Stimulated activated effector memory CD8-positive, alpha-beta T cell treated with anti-CD3 and anti-CD28 coated beads, Interleukin-12 subunit alpha, Interleukin-12 subunit beta, amount 100 ng/mL, for 72 hours (primary cell): ENCODE measurements around the gene LSM12.

ENCODE experiments used
- ATAC-seq: fragments of 150-1000 bp; cut with Tn5 transposase; 2 replicates; pipeline ENCODE4 v1.10.0; 2021
- DNase-seq, 2 donors: peaks; one replicate each; pipeline ENCODE4 v3.0.0; 2021 to 2022; ENCODE audit warnings: low spot score in 2 of 2
- H3K27ac Mint-ChIP-seq: one replicate; pipeline ENCODE4 v1.8.0; 2022; ENCODE audit warnings: mild to moderate bottlenecking, mixed read lengths
- H3K36me3 Mint-ChIP-seq: one replicate; pipeline ENCODE4 v1.8.0; 2022; ENCODE audit warnings: mild to moderate bottlenecking, mixed read lengths
- H3K4me1 Mint-ChIP-seq: one replicate; pipeline ENCODE4 v1.8.0; 2022; ENCODE audit warnings: mixed read lengths
- H3K4me3 Mint-ChIP-seq: one replicate; pipeline ENCODE4 v1.8.0; 2022; ENCODE audit warnings: mild to moderate bottlenecking, mixed read lengths
- H3K9me3 Mint-ChIP-seq: one replicate; pipeline ENCODE4 v1.8.0; 2022; ENCODE audit warnings: mixed read lengths

The LSM12 gene

DNA sequence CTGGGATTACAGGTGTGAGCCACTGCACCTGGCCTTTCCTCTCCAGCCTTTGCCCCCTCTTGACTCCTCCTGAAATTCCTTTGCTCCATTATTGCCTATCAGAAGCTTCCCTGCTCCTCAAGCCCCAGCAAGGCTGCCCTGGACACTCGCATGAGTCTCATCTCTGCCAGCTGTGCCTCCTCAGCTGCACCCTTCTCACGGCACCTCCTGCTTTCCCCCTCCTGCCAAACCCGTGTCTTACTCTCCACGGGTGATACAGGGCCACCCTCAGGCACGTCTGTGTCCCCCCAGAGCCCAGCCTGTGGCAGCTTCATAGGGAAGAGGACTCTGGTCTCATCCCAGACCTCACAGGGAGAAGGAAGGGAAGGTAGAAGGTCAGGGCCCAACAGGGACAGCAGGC lies 19.4 kb upstream of the LSM12 start:
- Mint-ChIP-seq H3K36me3 (peaks cover 54% of the 10 kb centered on the region), H3K27ac (peak overlapping the region; percentile 92), H3K9me3 (no peaks in the 10 kb centered on the region)

DNA sequence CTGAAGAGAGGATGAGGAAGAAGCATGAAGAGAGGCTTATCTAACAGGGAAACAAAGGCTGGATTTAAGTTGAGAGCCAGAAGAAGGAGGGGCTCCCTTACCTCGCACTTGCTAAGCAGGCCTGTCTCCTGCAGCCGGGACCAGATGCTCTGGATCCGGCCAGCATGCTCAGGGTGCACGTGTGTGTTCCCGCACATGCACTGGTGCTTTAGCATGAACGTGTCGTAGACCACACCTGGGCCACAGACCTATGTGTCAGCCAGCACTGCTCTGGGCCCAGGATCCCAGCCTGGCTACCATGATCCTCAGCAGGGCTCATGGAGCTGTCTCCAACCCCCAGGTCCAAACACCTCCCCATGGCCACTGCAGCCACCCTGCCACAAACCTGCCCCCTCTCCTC lies 18.4 kb upstream of the LSM12 start:
- H3K27ac Mint-ChIP-seq: peak overlapping the region; percentile 68
- H3K4me3 Mint-ChIP-seq: no peak overlapping the region
- peaks cover 45% of the 10 kb centered on the region for H3K4me1 Mint-ChIP-seq
- H3K9me3 Mint-ChIP-seq: no peaks in the 10 kb centered on the region
- DNase-seq (no peak), ATAC-seq (no peak)
- H3K36me3 Mint-ChIP-seq: peaks cover 63% of the 10 kb centered on the region

More for the DNA sequence above, 19.4 kb upstream of the LSM12 start:
- Mint-ChIP-seq H3K4me3 (no peak overlapping the region), H3K4me1 (peaks cover 40% of the 10 kb centered on the region)
- DNase-seq: no peak
- no peak for ATAC-seq

DNA sequence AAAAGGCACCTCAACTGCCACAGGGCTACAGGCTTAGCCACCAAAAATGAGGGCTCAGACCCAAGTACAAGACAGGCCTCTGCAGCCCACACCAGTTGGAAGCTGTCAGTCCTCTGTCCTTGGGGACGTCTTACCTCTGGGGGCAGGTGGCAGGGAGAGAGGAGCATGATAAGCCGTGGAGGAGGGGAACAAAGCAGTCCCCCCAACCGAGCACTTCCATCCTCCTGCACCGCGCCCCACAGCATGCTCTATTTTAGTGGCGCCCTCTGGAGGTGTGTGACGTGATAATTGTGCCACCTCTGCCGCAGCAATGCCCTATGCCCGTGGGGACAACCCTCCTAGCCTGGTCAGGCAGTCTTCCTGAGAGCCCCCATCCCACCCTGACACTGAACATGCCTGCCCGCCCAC lies 17.7 kb upstream of the LSM12 start:
- peaks cover 71% of the 10 kb centered on the region for H3K36me3 Mint-ChIP-seq
- no peak overlapping the region for H3K27ac Mint-ChIP-seq
- DNase-seq: no peak
- no peak for ATAC-seq
- no peak overlapping the region for H3K4me3 Mint-ChIP-seq
- peaks cover 45% of the 10 kb centered on the region for H3K4me1 Mint-ChIP-seq
- H3K9me3 Mint-ChIP-seq: no peaks in the 10 kb centered on the region

DNA sequence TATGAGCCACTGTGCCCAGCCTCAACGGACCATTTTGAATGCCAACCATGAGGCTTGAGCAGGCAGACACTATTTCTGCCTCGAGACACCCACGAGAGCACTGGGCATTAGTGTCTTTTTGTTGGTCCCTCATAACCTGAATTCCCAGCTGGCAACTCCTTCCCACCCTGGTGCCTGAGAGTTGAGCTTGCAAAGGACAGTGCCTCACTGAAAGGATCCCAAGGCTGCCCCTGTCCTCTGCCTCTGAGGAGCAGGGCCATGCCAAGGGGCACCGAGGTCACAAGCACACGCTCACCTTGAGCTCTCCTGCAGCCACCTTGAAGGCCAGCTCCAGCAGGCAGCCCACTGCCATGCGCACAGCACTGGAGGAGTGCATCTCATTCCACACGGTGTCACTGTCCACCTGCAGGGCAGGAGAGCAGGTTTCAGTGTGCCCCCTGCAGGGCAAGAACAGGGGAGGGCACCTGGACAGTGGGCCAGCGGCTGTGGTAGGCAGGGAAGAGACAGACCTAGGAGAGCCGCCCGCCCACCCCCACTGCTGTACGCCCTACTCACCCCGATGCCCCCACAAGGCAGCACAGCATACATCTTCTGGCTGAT lies 16.9 kb upstream of the LSM12 start:
- H3K36me3 Mint-ChIP-seq: peaks cover 69% of the 10 kb centered on the region
- DNase-seq: no peak

DNA sequence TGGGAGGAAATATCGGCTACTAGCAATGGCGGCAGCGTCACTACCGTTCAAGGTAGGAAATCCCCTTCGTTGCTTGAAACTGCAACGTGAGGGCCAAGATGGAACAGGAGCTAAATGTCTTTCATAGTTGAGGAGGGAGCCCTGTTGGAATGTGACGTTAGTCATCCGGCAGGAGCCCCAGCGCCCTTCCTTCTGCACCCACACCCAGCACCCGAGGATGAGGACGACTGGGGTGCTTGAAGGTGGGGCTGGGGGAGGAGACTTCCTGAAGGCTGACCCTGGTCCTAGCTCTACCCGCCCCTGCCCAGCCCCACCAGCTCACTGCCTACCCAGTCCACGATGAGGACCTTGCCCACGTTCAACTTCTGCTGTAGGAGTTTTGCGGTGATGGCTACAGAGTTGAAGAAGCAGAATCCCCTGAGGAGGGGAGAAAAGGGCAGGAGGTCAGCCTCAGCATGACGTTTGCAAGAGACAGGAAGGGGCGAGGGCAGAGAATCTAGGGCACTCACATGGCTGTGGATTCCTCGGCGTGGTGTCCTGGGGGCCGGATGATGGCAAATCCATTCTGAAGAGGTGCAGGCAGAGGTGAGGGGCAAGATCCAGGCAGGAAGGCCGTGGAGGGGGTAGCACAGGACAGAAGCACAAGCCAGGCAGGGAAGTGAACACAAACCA lies 15.9 kb upstream of the LSM12 start:
- ATAC-seq: no peak
- no peaks in the 10 kb centered on the region for H3K9me3 Mint-ChIP-seq
- peaks cover 30% of the 10 kb centered on the region for H3K4me1 Mint-ChIP-seq
- peak overlapping the region; percentile 40 for H3K4me3 Mint-ChIP-seq
- peaks cover 70% of the 10 kb centered on the region for H3K36me3 Mint-ChIP-seq
- peak overlapping the region; percentile 88 for H3K27ac Mint-ChIP-seq
- no peak for DNase-seq

More for the DNA sequence above, 16.9 kb upstream of the LSM12 start:
- H3K27ac Mint-ChIP-seq: peak overlapping the region; percentile 88
- H3K4me1 Mint-ChIP-seq: peaks cover 39% of the 10 kb centered on the region
- H3K9me3 Mint-ChIP-seq: no peaks in the 10 kb centered on the region
- ATAC-seq: no peak
- no peak overlapping the region for H3K4me3 Mint-ChIP-seq

DNA sequence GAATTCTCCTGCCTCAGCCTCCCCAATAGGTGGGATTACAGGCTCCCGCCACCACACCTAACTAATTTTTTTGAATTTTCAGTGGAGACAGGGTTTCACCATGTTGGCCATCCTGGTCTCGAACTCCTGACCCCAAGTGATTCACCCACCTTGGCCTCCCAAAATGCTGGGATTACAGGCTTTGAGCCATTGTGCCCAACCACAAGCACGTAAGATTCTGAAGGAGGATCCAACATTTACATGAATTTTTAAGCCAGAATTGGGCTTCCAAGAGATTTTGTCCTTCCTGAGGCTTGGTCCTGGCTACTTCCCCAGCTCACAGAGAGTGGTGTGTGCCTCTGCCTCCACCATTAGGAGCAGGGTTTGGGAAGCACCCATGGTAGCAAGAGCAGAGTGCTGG lies 15.2 kb upstream of the LSM12 start:
- ATAC-seq (no peak), DNase-seq (no peak)
- Mint-ChIP-seq H3K36me3 (peaks cover 67% of the 10 kb centered on the region), H3K4me3 (no peak overlapping the region), H3K9me3 (no peaks in the 10 kb centered on the region), H3K4me1 (peaks cover 23% of the 10 kb centered on the region), H3K27ac (peak overlapping the region; percentile 88)

DNA sequence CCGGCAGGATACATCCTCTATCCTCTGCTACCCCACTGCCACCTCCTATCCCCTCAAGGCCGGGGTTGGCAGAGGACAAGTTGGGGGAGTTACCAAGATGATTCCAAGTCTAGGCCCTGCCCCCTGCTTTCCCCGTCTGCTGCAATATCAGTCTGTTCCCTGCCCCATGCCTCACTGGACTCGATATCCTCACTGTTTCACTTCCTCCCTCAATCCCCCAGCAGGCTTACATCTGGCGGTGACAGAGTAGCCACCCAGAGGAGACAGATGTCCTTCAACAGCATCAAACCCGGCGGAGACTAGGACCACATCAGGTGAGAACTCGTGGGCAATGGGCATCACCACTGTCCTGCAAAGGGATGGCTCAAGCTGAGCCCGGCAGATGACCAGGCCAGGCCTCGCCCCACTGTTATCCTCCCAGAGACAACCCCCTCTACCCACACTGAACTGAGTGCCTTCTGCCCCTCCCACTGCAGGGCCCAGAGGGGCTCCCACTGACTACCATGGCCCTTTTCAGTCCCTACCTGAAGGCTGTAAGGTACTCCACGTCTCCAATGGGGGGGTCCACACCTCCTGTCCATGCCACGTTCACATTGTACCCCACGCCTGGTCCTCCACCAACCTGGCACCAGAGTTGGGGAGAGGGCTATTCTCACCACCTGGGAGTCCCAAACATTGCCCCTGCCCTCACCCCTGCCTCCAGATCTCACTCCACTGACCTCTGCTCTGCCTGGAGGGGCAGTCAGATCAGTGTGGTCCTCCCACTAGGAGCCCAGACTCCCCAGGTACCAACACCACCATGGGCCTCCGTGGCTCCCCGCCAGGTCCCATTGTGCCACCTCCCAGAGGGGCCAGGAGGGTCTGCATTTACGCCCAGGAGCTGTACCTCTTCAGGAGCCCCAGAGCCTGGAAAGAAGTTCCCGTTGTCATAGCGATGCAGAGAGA lies 13.7 kb upstream of the LSM12 start:
- peak overlapping the region; percentile 63 for H3K27ac Mint-ChIP-seq
- no peaks in the 10 kb centered on the region for H3K9me3 Mint-ChIP-seq
- H3K4me1 Mint-ChIP-seq: peaks cover 22% of the 10 kb centered on the region
- DNase-seq: no peak
- ATAC-seq: no peak
- H3K36me3 Mint-ChIP-seq: peaks cover 62% of the 10 kb centered on the region
- no peak overlapping the region for H3K4me3 Mint-ChIP-seq

DNA sequence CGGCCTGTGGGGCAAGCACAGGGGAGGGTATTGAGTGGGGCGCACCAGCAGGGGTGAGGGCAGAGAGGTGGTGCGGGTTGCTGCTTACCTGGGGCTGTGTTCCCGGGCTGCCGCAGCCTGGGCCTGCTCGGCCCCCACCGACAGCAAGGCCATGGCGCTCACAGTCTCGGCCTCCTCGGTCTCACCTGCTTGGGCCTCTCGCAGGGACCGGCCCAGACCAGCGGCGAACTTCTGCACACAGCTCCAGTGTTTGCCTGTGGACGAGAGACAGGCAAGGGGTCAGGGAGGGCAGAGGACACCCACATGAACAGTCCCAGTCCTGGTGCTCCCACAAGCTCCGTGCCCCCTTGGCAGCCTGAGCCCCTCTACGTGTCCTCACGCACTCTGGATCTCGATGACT lies 11.9 kb upstream of the LSM12 start:
- DNase-seq (no peak), ATAC-seq (no peak)
- peak overlapping the region; percentile 83 for H3K27ac Mint-ChIP-seq
- H3K9me3 Mint-ChIP-seq: no peaks in the 10 kb centered on the region
- no peak overlapping the region for H3K4me3 Mint-ChIP-seq
- H3K4me1 Mint-ChIP-seq: peaks cover 30% of the 10 kb centered on the region
- peaks cover 56% of the 10 kb centered on the region for H3K36me3 Mint-ChIP-seq

DNA sequence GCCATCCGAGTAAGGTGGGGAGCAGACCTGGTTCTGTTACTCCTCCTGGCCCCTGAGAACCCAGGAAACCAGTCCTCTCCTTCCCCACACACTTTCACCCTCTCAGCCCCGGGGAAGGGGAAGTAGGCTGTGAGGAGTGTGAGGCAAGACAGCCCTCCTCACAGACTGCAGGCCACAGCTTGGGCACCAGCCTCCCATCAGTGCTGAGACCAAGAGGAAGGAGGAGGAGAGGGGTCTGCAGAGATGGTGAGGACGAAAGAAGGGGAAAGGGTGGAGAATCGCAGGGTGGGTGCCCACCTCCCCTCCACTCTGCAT lies 11.1 kb upstream of the LSM12 start:
- Mint-ChIP-seq H3K4me3 (no peak overlapping the region), H3K27ac (peak overlapping the region; percentile 83), H3K36me3 (peaks cover 52% of the 10 kb centered on the region), H3K4me1 (peaks cover 32% of the 10 kb centered on the region), H3K9me3 (no peaks in the 10 kb centered on the region)
- ATAC-seq (no peak), DNase-seq (no peak)

DNA sequence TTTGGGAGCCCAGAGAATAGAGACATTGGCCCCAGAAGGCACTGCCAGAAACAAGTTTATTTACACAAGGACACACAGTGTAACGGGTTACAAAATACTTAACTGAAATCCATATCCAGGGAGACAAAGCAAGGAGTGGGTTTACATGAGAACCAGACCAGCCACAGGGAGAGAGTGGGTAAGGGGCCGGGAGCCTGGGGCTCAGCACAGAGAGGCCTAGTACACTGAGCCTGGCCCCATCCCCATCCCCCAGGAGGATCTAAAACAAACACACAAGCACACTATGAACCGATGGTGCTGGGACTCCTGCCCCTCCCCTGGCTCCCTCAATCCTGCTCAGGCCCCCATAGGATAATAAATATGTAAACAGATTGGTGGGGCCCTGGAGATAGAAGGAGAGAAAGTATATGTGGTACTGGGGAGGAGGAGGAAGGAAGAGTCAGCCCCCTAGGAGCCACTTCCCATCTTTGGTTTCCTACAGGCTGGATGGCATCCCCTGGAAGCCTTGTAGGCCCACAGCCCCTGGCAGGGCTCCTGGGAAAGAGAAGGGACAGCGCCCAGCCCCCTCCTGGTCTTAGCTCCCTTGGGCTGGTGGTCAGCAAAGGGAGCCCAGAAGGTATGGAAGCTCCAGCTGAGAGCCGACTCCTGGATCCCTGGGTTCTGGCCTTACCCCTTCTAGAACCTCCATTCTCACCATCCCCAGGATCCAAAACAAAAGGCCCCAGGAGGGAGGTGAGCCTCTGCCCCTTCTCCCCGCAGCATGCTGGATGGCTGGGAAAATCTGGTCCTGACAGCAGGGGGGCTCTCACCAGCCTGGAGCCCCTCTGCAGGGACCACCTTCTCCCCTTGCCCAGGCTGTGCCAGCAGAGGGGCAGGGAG lies 10.5 kb upstream of the LSM12 start:
- DNase-seq: no peak
- H3K9me3 Mint-ChIP-seq: no peaks in the 10 kb centered on the region
- peaks cover 30% of the 10 kb centered on the region for H3K4me1 Mint-ChIP-seq
- peak overlapping the region; percentile 83 for H3K27ac Mint-ChIP-seq
- H3K36me3 Mint-ChIP-seq: peaks cover 46% of the 10 kb centered on the region
- H3K4me3 Mint-ChIP-seq: no peak overlapping the region
- no peak for ATAC-seq

DNA sequence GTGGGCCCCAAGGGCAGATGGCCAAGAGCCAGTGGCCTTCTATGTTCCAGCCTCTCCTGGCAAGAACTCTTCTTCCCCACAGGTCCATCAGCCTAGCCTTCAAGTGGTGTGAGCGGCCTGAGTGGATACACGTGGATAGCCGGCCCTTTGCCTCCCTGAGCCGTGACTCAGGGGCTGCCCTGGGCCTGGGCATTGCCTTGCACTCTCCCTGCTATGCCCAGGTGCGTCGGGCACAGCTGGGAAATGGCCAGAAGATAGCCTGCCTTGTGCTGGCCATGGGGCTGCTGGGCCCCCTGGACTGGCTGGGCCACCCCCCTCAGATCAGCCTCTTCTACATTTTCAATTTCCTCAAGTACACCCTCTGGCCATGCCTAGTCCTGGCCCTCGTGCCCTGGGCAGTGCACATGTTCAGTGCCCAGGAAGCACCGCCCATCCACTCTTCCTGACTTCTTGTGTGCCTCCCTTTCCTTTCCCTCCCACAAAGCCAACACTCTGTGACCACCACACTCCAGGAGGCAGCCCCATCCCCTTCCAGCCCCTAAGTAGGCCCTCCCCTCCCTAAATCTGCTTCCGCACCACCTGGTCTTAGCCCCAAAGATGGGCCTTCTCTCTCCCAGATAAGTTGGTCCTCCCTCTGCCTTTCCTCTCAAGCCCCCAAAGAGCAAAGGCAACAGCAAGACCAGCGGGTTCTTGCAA lies 9.3 kb upstream of the LSM12 start:
- peak overlapping the region; percentile 83 for H3K27ac Mint-ChIP-seq
- H3K4me3 Mint-ChIP-seq: no peak overlapping the region
- ATAC-seq (no peak), DNase-seq (no peak)
- H3K9me3 Mint-ChIP-seq: no peaks in the 10 kb centered on the region
- peaks cover 37% of the 10 kb centered on the region for H3K36me3 Mint-ChIP-seq
- H3K4me1 Mint-ChIP-seq: peaks cover 42% of the 10 kb centered on the region

DNA sequence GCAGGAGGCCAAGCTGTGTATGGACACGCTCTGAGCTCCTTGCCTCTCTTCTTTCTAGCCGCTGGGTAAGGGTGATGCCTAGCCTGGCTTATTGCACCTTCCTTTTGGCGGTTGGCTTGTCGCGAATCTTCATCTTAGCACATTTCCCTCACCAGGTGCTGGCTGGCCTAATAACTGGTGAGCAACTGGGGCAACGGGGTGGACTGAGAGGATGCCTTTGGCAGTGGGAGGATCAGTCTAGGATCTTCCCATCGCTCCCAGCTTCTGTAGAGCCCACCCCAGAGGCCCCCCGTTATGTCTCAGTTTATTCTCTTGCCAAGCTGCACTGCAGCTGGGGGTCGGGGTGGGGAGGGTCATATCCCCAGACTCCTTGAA lies 8.4 kb upstream of the LSM12 start:
- Mint-ChIP-seq H3K36me3 (peaks cover 35% of the 10 kb centered on the region), H3K4me1 (peaks cover 44% of the 10 kb centered on the region), H3K27ac (peak overlapping the region; percentile 14), H3K4me3 (no peak overlapping the region), H3K9me3 (no peaks in the 10 kb centered on the region)
- no peak for ATAC-seq
- no peak for DNase-seq

DNA sequence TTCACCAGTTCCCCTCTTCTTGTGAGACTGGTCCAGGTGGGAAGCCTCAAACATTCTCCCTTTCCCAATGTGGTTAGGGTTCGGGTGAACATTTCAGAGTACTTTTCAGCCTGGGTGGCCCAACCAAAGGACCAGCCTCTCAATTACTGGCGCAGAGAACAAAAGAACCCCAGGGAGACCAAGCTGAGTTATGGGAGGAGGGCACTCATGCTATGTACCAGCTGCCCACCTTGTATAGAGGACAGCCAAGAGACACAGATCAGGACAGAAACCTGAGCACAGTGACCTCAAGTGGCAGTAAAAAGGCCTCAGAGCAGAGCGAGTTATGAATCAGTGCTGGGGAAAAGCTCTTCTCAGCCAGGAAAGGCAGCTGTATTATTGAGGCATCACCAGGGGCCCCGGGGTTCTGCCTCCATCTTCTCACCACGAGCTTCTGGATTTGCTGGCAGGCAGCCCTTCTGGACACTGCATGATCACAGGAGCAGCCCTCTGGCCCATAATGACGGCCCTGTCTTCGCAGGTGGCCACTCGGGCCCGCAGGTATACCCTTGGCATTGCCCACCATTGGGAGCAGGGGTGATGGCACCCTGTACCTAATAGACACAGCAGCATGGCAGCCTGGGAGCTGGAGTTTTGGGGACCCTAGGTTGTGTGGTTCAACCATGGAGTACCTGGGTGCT lies 7.9 kb upstream of the LSM12 start:
- Mint-ChIP-seq H3K27ac (peak overlapping the region; percentile 14), H3K36me3 (peaks cover 30% of the 10 kb centered on the region), H3K4me1 (peaks cover 46% of the 10 kb centered on the region), H3K9me3 (no peaks in the 10 kb centered on the region), H3K4me3 (no peak overlapping the region)
- ATAC-seq (no peak), DNase-seq (no peak)

DNA sequence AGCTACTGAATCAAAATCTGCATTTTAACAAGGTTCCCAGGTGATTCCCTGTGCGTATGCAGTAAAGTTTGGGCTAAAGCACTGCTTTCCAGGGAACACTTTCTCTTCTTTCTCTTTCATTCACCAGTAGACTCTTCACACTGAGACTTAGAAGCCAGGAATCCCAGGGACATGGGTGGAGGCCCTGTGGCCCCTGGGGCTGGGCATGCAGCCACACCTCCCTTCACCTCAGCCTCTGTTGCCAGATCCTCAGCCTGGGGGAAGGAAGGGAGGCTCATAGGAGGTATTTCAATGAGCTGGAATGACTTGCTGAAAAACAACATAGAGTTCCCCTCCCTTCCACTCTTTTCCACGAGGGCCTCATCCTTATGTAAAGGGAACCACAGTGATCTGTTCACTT lies 5.3 kb upstream of the LSM12 start:
- no peak for DNase-seq
- Mint-ChIP-seq H3K4me3 (peak overlapping the region; percentile 85), H3K27ac (peak overlapping the region; percentile 92), H3K36me3 (peaks cover 10% of the 10 kb centered on the region), H3K4me1 (peaks cover 50% of the 10 kb centered on the region), H3K9me3 (no peaks in the 10 kb centered on the region)
- no peak for ATAC-seq
